GM18508 (cell line): ENCODE data around the gene NIPSNAP2.
"Not testable (repeated sequence)": the region's sequence is repeated elsewhere in the genome, so short reads cannot be mapped to it uniquely, and the experiment has no call there.

ENCODE experiments used
- ATAC-seq: cut with Tn5 transposase; IDR thresholded peaks from one replicate; pipeline ENCODE4 v1.9.1; 2021; ENCODE audit warnings: moderate number of reproducible peaks; ENCODE audit not compliant: insufficient read depth, unreplicated experiment

NIPSNAP2 gene

DNA sequence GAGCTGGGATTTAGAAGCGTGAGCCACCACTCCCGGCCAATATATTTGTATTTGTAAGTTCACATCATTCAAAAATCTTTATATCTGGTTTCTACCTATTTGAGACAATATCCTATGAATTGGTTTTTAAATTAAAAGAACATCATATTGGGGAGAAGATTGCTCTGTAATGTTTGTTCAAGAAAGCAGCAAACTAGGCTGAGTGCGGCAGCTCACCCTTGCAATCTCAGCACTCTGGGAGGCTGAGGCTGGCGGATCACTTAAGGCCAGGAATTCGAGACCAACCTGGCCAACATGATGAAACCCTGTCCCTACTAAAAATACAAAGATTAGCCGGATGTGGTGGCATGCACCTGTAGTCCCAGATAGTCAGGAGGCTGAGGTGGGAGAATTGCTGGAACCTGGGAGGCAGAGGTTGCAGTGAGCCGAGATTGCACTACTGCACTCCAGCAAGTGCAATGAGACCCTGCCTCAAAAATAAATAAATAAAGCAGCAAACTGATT is 9.4 kb downstream of the NIPSNAP2 start:
- no peak for ATAC-seq

DNA sequence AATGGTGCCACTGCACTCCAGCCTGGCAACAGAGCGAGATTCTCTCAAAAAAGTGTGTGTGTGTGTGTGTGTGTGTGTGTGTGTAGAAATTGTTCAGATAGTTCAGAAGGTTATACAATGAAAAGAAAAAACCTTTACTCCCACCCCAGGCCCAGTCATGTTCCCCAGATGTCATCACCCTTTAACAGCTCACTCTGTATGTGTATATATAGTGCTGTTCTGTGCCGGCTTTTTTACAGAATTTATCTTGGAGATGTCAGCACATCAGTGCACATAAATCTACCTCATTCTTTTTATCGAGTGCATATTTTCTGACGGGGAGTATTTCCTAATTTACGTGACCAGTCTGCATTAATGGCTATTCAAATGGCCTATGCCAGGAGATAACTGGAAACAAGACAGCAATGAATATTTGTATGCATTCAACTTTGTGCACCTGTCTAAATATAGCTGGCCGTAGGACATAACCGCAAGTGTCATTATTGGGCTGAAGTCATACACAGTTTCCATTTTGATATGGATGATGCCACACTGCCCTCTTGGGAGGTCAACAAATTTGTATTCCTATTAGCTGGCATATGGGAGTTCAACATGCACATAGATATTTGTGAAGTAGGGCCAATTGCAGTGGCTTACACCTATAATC is 11.7 kb downstream of the NIPSNAP2 start:
- ATAC-seq: no peak

DNA sequence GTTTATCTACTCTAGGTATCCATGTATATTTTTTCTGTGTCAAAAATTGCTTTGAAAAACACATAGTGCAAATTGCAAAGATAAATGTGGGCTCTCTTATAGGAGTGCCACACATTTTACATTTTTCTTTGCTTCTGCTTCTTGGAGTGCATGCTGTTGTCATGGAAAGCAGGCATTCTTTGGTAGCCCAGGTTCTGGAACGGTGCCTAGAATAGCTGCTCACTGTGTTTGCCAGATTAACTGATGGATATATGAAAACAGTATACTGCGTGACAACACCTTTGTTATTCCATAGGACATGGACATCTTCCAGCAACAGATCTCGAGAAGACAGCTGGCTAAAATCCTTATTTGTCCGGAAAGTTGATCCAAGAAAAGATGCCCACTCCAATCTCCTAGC is 13.4 kb downstream of the NIPSNAP2 start:
- no peak for ATAC-seq

DNA sequence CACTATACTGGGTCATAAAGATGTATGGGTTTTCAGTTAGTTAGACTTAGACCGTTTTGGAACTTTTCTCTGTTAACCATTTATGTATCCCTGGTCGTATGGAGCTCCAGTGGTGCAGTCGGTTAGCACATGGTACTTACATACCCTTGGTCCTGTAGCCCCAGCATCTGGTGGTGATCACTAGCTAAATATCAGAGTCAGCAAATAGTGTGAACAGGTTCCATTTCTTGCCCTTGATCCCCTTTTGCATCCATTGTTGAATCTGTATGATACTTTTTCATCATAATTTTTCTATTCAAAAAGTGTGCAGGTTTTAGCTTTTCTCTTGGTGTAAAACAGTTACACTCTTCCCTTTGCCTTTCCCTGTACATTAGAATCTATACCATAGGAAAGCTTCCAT is 15.9 kb downstream of the NIPSNAP2 start:
- no peak for ATAC-seq

DNA sequence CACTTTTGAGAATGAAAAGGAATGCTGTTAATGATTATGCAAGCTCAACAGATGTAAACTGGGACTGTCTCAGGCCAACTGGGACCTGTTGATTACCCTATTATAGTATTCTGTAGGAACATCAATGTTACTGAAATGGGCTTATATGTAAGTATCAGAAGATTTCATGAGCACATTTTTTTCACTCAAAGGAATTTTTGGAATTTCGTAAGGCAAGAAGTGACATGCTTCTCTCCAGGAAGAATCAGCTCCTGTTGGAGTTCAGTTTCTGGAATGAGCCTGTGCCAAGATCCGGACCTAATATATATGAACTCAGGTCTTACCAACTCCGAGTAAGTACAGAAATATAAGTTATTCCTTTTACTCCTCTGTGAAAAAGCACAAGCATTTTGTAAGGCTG is 19.2 kb downstream of the NIPSNAP2 start:
- ATAC-seq: no peak

DNA sequence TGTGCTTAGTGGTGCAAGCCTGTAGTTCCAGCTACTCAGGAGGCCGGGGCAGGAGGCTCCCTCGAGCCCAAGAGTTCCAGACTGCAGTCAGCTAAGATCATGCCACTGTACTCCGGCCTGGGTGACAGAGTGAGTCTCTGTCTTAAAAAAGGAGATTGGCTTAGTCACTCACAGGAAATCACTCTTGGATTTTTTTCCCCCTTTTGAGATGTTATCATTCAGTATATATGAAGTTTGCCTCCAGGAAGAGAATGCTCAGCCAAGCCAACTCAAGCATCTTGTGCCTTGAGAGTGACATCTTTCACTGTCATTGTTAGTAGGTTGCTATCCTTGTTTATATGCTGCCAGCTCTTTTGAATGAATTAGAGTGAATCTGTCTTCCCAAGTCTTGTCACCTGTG is 28.0 kb downstream of the NIPSNAP2 start:
- ATAC-seq: no peak

DNA sequence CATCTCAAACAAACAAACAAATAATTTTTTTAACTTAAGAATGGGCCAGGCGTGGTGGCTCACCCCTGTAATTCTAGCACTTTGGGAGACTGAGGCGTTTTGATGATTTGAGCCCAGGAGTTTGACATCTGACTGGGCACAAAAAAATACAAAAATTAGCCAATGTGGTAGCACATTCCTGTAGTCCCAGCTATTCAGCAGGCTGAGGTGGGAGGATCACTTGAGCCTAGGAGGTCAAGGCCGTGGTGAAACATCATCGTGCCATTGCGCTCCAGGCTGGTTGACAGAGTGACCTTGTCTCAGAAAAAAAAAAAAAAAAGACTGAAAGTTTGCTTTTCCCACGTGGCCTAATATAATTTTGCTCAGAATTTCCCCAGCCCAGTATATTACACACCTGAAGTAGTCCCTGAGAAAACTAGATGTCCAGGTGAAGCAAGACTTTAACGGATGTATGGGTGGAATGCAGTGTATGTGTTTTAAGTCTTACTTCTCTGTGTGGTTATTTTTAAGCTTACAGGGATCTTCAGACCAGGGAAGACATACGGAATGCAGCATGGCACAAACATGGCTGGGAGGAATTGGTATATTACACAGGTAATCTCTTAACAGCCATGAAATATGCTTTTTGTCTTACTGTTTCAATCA is 32.6 kb downstream of the NIPSNAP2 start:
- ATAC-seq: no peak

DNA sequence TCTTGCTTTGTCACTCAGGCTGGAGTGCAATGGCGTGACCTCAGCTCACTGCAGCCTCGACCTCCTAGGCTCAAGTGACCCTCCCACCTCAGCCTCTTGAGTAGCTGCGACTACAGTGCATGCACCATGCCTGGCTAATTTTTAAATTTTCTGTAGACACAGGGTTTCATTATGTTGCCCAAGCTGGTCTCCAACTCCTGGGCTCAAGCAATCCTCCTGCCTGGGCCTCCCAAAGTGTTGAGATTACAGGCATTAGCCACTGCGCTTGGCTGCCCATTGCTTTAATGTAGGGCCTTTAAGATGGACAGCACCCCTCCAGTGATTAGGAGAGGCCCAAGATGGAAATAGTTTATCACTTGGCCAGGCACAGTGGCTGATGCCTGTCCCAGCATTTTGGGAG is 39.4 kb downstream of the NIPSNAP2 start:
- no peak for ATAC-seq

DNA sequence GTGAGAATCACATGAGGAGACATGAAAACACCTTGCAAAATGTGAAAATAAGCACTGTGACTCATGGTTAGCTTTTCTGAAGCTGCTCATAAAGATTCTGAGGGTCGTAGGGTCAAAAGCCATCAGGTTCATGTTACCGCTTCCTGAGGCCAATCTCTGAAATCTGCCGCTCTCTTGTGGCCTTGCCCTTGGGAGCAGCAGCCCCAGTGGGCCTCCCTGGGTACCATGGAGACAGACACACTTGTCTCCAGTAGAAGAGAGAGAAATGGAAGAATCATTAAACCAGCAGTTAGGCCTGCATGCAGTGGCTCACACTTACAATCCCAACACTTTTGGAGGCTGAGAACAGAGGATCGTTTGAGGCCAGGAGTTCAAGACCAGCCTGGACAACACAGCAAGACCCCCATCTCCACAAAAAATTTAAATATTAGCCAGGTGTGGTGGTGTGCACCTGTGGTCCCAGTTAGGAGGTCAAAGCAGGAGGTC is 42.8 kb downstream of the NIPSNAP2 start:
- no peak for ATAC-seq

DNA sequence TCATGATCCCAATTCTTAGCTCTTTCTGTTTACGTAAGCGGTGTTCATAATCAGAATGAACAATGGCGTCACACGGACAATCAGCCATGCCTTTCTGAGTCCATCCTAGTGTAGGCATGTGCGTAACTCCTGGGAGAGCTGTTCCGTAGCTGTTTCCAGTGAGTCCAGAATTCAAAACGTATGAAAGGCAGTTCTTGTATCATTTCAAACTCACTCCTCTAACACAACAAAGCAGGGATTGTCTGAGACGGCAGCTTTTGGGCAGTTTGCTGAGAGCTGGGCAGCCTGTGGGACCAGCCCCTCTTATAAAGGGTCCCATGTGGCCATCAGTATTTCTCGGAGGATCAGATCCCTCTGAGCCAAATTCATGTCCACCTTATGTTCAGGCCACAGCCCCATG is 43.5 kb downstream of the NIPSNAP2 start:
- ATAC-seq: no peak

DNA sequence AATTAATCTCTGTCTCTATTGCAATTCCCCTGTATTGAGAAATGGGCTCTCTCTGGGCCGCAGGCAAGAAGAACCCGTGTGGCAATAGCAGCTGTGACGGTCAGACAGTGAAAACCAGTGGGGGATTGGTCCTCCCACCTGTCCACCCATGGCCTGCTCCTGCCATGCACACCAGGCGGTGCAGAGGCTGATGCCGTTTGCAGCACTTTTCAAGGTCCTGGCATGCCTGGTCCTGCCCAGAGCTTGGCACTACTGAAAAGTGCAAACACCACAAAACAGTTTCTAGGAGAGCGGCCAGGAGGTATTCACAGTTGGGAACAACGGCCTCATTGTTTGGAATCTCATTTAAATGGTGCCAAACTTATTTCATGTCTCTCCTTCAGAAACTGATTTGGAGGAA is 45.3 kb downstream of the NIPSNAP2 start:
- ATAC-seq: no peak

DNA sequence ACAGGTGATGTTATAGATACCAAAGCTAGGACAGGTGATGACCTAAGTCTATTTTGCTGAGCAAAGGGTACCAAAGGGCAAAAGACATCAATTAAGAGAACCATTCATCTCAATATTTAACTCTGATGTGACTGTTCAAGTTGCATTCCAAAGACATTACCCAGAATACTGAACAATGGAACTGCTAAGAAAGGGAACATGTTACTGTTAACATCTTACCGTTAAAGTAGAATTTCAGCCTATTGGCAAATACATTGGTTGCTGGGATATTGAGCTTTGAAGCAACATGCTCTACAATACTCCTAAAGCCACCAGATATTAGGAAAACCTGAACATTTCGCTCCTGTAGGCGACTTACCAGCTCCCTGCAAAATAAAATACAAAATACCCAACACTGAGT is 52.6 kb downstream of the NIPSNAP2 start:
- not testable (repeated sequence) for ATAC-seq

DNA sequence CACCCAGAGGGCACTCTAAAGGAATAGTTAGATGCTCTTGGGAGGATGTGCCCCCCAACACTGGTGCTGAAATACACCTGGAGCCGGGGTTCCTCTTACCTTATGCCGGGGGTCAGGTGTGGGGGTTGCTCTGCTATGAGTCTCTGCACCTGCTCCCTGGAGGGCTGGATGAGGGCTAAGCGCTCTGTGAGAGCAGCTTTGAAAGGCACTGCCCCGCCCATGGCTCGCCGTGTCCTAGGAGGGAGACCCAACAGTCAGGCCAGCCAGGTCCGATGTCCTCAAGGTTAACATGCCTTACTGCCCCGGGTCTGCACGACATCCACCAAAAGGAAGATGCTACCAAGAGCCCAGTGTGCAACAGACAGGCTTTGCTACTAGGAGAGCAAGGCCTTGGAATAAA is 55.1 kb downstream of the NIPSNAP2 start:
- ATAC-seq: no peak

DNA sequence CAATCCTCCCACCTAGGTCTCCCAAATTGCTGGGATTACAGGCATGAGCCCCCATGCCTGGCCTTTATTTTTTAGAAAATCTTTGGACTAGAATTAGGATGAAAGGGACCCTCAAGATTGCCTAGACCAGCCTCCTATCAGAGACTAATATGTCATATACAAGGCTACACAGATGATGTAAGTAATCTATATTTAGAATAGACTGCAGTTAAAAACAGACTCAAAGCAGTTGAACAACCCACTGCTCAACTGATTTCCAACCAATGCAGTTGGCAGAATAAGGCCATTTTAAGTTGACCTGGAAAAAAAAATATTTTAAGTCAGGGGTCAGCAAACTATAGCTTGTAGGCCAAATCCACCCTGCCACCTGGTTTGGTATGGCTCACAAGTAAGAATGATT is 59.1 kb downstream of the NIPSNAP2 start:
- ATAC-seq: no peak

DNA sequence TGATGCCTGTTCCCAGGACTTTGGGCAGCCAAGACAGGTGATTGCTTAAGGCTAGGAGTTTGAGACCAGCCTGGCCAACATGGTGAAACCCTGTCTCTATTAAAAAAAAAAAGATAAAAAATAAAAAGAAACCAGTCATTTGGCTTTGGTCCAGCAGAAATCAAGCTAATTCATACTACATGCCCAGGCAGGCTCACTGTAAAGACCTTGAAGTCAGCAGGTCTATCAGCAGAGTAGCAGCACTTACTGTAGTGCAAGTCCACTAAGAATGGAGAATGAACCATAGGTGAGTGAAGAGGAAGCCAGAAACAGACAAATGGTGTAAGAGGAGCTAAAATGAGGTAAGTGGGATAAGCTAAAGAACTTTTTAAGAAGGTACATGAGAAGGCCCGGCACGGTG is 62.2 kb downstream of the NIPSNAP2 start:
- ATAC-seq: no peak

DNA sequence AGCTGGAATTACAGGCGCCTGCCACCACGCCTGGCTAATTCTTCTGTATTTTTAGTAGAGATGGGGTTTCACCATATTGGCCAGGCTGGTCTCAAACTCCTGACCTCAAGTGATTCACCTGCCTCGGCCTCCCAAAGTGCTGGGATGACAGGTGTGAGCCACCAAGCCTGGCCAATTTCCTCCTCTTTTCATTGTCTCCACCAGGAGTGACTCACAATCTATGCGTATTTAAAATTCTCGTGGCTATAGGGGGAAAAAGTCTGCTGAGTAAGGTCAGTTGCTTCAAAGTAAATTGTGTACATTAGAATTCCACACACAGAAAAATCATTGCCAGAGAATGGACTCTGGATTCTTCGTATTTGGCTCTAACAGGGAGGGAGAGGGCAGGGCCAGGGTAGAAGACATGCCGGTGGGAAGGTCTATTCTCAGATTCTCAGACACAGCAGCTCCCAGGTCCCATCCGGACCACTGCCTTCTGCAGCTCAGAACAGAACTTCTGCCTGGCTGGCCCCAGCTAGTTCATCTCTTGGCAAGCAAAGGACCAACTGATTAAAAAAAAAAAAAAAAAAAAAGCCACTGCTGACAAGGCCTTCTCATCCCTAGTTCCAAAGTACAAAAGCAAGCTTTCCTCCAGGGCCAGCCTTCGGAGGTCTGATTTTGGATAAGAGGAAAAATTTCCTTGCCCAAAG is 64.7 kb downstream of the NIPSNAP2 start:
- ATAC-seq: no peak

DNA sequence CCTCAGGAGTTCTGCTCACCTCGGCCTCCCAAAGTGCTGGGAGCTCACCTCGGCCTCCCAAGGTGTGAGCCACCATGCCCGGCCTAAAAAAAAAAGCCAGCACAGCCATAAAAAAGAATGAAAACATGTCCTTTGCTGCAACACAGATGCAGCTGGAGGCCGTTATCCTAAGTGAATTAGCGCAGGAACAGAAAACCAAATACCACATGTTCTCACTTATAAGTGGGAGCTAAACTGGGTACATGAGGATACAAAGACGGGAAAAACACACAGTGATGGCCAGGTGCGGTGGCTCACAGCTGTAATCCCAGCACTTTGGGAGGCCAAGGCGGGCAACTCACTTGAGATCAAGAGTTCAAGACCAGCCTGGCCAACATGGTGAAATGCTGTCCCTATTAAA is 66.0 kb downstream of the NIPSNAP2 start:
- ATAC-seq: no peak

DNA sequence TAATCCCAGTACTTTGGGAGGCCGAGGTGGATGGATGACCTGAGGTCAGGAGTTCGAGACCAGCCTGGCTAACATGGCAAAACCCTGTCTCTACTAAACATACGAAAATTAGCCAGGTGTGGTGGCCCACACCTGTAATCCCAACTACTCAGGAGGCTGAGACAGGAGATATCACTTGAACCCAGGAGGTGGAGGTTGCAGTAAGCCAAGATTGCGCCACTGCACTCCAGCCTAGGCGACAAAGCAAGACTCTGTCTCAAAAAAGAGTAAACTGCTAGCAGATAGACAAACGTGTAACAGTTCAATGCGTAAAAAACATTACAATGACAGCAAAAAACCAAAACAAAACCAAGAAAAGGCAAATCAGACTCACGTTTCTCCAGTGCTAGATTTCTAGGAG is 67.2 kb downstream of the NIPSNAP2 start:
- ATAC-seq: not testable (repeated sequence)

DNA sequence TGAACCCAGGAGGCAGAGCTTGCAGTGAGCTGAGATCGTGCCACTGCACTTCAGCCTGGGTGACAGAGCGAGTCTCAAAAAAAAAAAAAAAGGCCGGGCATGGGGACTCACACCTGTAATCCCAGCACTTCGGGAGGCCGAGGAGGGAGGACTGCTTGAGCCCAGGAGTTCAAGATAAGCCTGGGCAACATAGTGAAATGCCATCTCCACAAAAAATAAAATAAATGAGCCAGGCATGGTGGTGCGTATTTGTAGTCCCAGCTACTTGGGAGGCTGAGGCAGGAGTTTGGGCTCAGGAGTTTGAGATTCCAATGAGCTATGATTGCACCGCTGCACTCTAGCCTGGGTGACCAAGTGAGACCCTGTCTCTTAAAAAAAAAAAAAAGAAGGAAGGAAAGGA is 68.2 kb downstream of the NIPSNAP2 start:
- ATAC-seq: not testable (repeated sequence)

DNA sequence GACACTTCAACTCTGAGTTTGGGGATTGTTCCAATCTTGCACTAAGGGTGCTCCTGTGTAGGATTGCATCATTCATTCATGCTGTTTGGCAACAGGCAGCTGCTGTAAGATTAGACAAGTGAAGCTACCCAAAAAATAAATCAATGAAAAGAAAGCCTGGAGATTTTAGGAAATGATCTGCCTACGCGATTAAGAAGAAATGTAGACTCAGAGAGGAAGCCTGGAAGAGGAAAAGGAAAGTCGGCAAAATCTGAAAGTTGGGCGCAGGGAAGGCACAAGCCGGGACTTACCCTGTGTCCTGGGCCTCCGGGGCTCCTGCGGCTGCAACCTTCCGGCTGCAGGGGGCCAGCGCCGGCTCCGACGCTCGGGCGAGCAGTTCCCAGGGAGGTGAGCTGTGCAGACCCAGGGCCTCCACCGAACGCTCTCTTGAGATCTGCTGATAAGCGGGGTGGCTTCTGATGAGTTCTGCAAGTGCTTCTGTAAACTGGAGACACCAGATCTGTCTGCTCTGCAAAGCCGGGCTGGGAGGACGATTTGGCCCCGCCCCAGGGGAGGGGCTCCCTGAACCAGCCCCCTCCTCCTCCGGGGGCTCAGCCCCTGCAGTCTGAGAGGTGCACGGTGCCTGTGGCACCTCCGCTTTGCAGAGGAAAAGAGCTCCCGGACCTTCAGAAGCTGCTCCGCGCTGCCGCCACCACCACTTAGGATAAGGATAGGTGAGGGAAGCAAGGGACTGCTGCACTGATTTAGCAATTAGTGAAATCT is 69.5 kb downstream of the NIPSNAP2 start:
- ATAC-seq: peak; percentile 91

DNA sequence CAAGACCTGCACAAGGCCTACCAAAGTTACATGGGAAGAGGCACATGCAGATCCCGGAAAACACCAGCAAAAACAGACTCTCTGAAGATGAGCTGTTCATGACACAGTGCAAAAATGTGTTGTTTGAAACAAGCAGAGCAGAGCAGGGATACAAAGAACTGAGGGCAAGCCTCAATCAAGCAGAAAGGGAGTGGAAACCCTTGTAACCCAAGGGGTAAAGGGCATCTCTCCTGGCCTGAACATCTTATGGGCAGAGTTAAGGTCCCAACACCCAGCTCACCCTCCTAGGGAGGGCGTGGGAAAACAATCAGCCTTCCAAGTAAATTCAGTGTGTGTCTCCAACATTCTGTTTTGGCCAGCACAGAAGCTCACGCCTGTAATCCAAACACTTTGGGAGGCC is 76.3 kb downstream of the NIPSNAP2 start:
- ATAC-seq: no peak
